SU-DHL-6 (cell line): ENCODE results near the gene RBMS1.

Experiments used
- H2AFZ ChIP-seq: fragments of 200-600 bp; sonication (generic); 2 replicates; pipeline ENCODE4 v1.6.1; 2014; ENCODE audit warnings: low read depth, mild to moderate bottlenecking, moderate library complexity, mixed read lengths, antibody characterized with exemption, low read length; ENCODE audit not compliant: severe bottlenecking
- H3F3A ChIP-seq: fragments of 200-600 bp; shearing (Covaris generic); 2 replicates; pipeline ENCODE4 v1.6.0; 2016; ENCODE audit warnings: antibody characterized with exemption, mild to moderate bottlenecking; ENCODE audit not compliant: insufficient read depth
- H3K27ac ChIP-seq: fragments of 200-600 bp; sonication (generic); 2 replicates; pipeline ENCODE4 v1.5.1; 2016; ENCODE audit warnings: low read depth, mild to moderate bottlenecking, low read length, moderate library complexity, mixed read lengths
- H3K27me3 ChIP-seq: fragments of 200-600 bp; sonication (generic), shearing (Covaris generic); 2 replicates; pipeline ENCODE4 v1.6.0; 2014; ENCODE audit warnings: mild to moderate bottlenecking, low read length
- H3K36me3 ChIP-seq: fragments of 200-600 bp; sonication (generic); 2 replicates; pipeline ENCODE4 v1.6.1; 2014; ENCODE audit warnings: mild to moderate bottlenecking, low read length, mixed read lengths
- H3K4me2 ChIP-seq: fragments of 300-600, 200-600 bp; shearing (Covaris generic), sonication (generic); 2 replicates; pipeline ENCODE4 v1.6.0; 2014; ENCODE audit warnings: low read length, low read depth, mild to moderate bottlenecking; ENCODE audit not compliant: poor library complexity, severe bottlenecking
- H3K4me3 ChIP-seq: fragments of 200-600 bp; sonication (generic); 2 replicates; pipeline ENCODE4 v1.5.1; 2014; ENCODE audit warnings: antibody characterized with exemption, low read length, mild to moderate bottlenecking, mixed read lengths; ENCODE audit not compliant: insufficient read depth, poor library complexity, severe bottlenecking
- H3K79me2 ChIP-seq: fragments of 200-600 bp; sonication (generic); 2 replicates; pipeline ENCODE4 v1.6.1; 2014; ENCODE audit warnings: mild to moderate bottlenecking, low read length, moderate library complexity; ENCODE audit not compliant: insufficient read depth
- H3K9ac ChIP-seq: fragments of 200-600 bp; sonication (generic); 2 replicates; pipeline ENCODE4 v1.7.0; 2014; ENCODE audit warnings: mild to moderate bottlenecking, low read length
- H3K9me2 ChIP-seq: fragments of 200-600 bp; sonication (generic); replicated peaks from 2 replicates; pipeline ENCODE4 v1.6.1; 2014; ENCODE audit warnings: low read length; ENCODE audit not compliant: insufficient read depth
- H3K9me3 ChIP-seq: fragments of 200-600 bp; sonication (generic); 2 replicates; pipeline ENCODE4 v1.6.1; 2014; ENCODE audit warnings: low read length, mixed read lengths; ENCODE audit not compliant: insufficient read depth
- H4K20me1 ChIP-seq: fragments of 200-600 bp; sonication (generic); 2 replicates; pipeline ENCODE4 v1.6.1; 2014; ENCODE audit warnings: low read depth, mild to moderate bottlenecking, antibody characterized with exemption, low read length, moderate library complexity, mixed read lengths
- CTCF ChIP-seq: fragments of 200-600 bp; sonication (generic); IDR thresholded peaks from one replicate; pipeline ENCODE4 v1.5.1; 2017; ENCODE audit warnings: antibody characterized with exemption, mild to moderate bottlenecking, low read length, moderate library complexity; ENCODE audit not compliant: insufficient read depth, poor library complexity, severe bottlenecking
- EZH2phosphoT487 ChIP-seq: fragments of 200-600 bp; sonication (generic), shearing (Covaris generic); conservative IDR thresholded peaks from 2 replicates; pipeline ENCODE4 v1.6.1; 2018; ENCODE audit warnings: mild to moderate bottlenecking, antibody characterized with exemption, low read length, moderate library complexity, mixed read lengths

RBMS1 gene

DNA sequence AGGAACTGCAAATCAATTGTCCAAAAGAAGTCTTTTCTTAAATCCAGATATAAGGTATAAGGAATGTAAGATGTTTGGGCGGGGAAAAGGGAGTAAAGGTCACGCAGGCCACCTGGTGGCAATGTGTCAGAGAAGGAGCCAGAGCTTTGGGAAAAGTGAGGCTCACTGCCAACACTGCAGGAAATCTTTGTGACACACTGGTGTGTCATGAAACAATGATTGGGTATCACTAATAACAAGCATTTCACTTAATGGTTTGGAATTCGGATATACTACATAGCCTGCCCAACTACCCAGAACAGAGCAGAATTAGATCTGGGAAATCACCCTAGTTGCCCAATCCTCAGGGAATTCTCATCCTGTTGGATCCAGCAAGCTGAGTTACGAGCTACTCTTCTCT lies 61.0 kb downstream of the RBMS1 start:
- Histone ChIP-seq H3K9ac (no peak overlapping the region), H3K4me2 (no peak overlapping the region), H3K9me2 (no peaks in the 10 kb centered on the region), H3K36me3 (no peaks in the 10 kb centered on the region; the same call in 1 of the 2 replicates), H2AFZ (no peak overlapping the region), H3K79me2 (no peaks in the 10 kb centered on the region), H3K9me3 (0 out of 2 replicates have a peak, but pooled peaks cover 6% of the 10 kb centered on the region), H4K20me1 (no peaks in the 10 kb centered on the region), H3K27ac (no peak overlapping the region), H3K27me3 (no peaks in the 10 kb centered on the region), H3K4me3 (no peak overlapping the region), H3F3A (peaks cover 5% of the 10 kb centered on the region; the same call in 1 of the 2 replicates)
- TF ChIP-seq EZH2phosphoT487 (no peak), CTCF (no peak)

GRCh38 chr2:160431441-160431840 lies 62.2 kb downstream of the RBMS1 start:
- Histone ChIP-seq H3K9me3 (0 out of 2 replicates have a peak, but pooled peaks cover 6% of the 10 kb centered on the region), H3K4me2 (no peak overlapping the region), H4K20me1 (no peaks in the 10 kb centered on the region), H2AFZ (peak overlapping the region; percentile 6), H3F3A (peaks cover 5% of the 10 kb centered on the region; the same call in 1 of the 2 replicates), H3K9me2 (no peaks in the 10 kb centered on the region), H3K4me3 (no peak overlapping the region), H3K79me2 (no peaks in the 10 kb centered on the region), H3K27ac (no peak overlapping the region), H3K27me3 (no peaks in the 10 kb centered on the region), H3K36me3 (no peaks in the 10 kb centered on the region; the same call in 1 of the 2 replicates), H3K9ac (no peak overlapping the region)
- TF ChIP-seq EZH2phosphoT487 (no peak), CTCF (no peak)

DNA sequence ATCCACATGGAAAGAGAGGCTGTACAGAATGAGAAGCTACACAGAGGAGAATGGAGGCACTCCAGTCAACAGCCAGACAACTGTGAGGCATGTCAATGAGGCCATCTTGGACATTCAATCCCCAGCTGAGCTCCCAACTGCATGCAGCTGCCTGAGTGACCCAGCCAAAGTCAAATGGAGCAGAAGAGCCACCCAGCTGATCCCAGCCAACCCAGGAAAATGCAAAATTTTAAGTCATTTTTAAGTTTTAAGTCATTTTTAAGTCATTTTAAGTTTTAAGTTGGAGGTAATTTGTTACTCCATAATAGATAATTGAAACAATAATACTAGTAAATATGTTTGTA lies 63.6 kb downstream of the RBMS1 start:
- 0 out of 2 replicates have a peak, but pooled peaks cover 6% of the 10 kb centered on the region for H3K9me3 ChIP-seq
- H2AFZ ChIP-seq: peak overlapping the region; percentile 70
- H3K27ac ChIP-seq: no peak overlapping the region
- TF ChIP-seq EZH2phosphoT487: no peak
- TF ChIP-seq CTCF: no peak
- no peak overlapping the region for H3K9ac ChIP-seq
- no peaks in the 10 kb centered on the region for H3K79me2 ChIP-seq
- no peak overlapping the region for H3K4me2 ChIP-seq
- no peak overlapping the region for H3K4me3 ChIP-seq
- H3F3A ChIP-seq: peaks cover 5% of the 10 kb centered on the region; the same call in 1 of the 2 replicates
- H4K20me1 ChIP-seq: no peaks in the 10 kb centered on the region
- no peaks in the 10 kb centered on the region for H3K9me2 ChIP-seq
- no peaks in the 10 kb centered on the region for H3K27me3 ChIP-seq
- no peaks in the 10 kb centered on the region; the same call in 1 of the 2 replicates for H3K36me3 ChIP-seq
